ENCODE data around the gene MIPOL1.

MIPOL1 gene

GRCh38 chr14:37399517-37399916 is 201.8 kb downstream of the MIPOL1 start:
- no peak for DNase-seq (ENCODE audit: low read depth in 2 of 2)

- no peak for DNase-seq (ENCODE audit: low read depth in 2 of 2)
Observed at GRCh38 chr14:37401093-37401492, 203.4 kb downstream of the MIPOL1 start.

- no peak for DNase-seq (ENCODE audit: low read depth in 2 of 2)
Observed at GRCh38 chr14:37403626-37404025, 205.9 kb downstream of the MIPOL1 start.

- no peak for DNase-seq (ENCODE audit: low read depth in 2 of 2)
Observed at GRCh38 chr14:37406095-37406494, 208.4 kb downstream of the MIPOL1 start.

GRCh38 chr14:37411079-37411735 is 213.5 kb downstream of the MIPOL1 start:
- DNase-seq (ENCODE audit: low read depth in 2 of 2) = no peak

GRCh38 chr14:37413050-37413449 is 215.3 kb downstream of the MIPOL1 start:
- no peak for DNase-seq (ENCODE audit: low read depth in 2 of 2)

- no peak for DNase-seq (ENCODE audit: low read depth in 2 of 2)
Observed at GRCh38 chr14:37413504-37414003, 215.8 kb downstream of the MIPOL1 start.

GRCh38 chr14:37416264-37416663 is 218.5 kb downstream of the MIPOL1 start:
- DNase-seq (ENCODE audit: low read depth in 2 of 2) = no peak

GRCh38 chr14:37417151-37417550 is 219.4 kb downstream of the MIPOL1 start:
- DNase-seq (ENCODE audit: low read depth in 2 of 2) = no peak

- DNase-seq (ENCODE audit: low read depth in 2 of 2) = no peak
Observed at GRCh38 chr14:37417833-37418232, 220.1 kb downstream of the MIPOL1 start.

GRCh38 chr14:37420622-37421021 is 222.9 kb downstream of the MIPOL1 start:
- no peak for DNase-seq (ENCODE audit: low read depth in 2 of 2)

GRCh38 chr14:37422319-37422718 is 224.6 kb downstream of the MIPOL1 start:
- DNase-seq (ENCODE audit: low read depth in 2 of 2) = no peak

- DNase-seq (ENCODE audit: low read depth in 2 of 2) = no peak
Observed at GRCh38 chr14:37422748-37423147, 225.0 kb downstream of the MIPOL1 start.

GRCh38 chr14:37428954-37429353 is 231.2 kb downstream of the MIPOL1 start:
- DNase-seq (ENCODE audit: low read depth in 2 of 2) = no peak

GRCh38 chr14:37429618-37430017 is 231.9 kb downstream of the MIPOL1 start:
- DNase-seq (ENCODE audit: low read depth in 2 of 2) = no peak

GRCh38 chr14:37434867-37435266 is 237.1 kb downstream of the MIPOL1 start:
- no peak for DNase-seq (ENCODE audit: low read depth in 2 of 2)

GRCh38 chr14:37436519-37436918 is 238.8 kb downstream of the MIPOL1 start:
- no peak for DNase-seq (ENCODE audit: low read depth in 2 of 2)

GRCh38 chr14:37437490-37437889 is 239.8 kb downstream of the MIPOL1 start:
- no peak for DNase-seq (ENCODE audit: low read depth in 2 of 2)

- DNase-seq (ENCODE audit: low read depth in 2 of 2) = no peak
Observed at GRCh38 chr14:37438444-37438843, 240.7 kb downstream of the MIPOL1 start.

- DNase-seq (ENCODE audit: low read depth in 2 of 2) = no peak
Observed at GRCh38 chr14:37443461-37443860, 245.7 kb downstream of the MIPOL1 start.

GRCh38 chr14:37447883-37448391 is 250.2 kb downstream of the MIPOL1 start:
- no peak for DNase-seq (ENCODE audit: low read depth in 2 of 2)

- DNase-seq (ENCODE audit: low read depth in 2 of 2) = no peak
Observed at GRCh38 chr14:37452323-37452722, 254.6 kb downstream of the MIPOL1 start.

- no peak for DNase-seq (ENCODE audit: low read depth in 2 of 2)
Observed at GRCh38 chr14:37453985-37454384, 256.2 kb downstream of the MIPOL1 start.

- DNase-seq (ENCODE audit: low read depth in 2 of 2) = no peak
Observed at GRCh38 chr14:37457334-37457733, 259.6 kb downstream of the MIPOL1 start.
